ENCODE data around the gene OPN4.

- TF ChIP-seq, protein P1, sequence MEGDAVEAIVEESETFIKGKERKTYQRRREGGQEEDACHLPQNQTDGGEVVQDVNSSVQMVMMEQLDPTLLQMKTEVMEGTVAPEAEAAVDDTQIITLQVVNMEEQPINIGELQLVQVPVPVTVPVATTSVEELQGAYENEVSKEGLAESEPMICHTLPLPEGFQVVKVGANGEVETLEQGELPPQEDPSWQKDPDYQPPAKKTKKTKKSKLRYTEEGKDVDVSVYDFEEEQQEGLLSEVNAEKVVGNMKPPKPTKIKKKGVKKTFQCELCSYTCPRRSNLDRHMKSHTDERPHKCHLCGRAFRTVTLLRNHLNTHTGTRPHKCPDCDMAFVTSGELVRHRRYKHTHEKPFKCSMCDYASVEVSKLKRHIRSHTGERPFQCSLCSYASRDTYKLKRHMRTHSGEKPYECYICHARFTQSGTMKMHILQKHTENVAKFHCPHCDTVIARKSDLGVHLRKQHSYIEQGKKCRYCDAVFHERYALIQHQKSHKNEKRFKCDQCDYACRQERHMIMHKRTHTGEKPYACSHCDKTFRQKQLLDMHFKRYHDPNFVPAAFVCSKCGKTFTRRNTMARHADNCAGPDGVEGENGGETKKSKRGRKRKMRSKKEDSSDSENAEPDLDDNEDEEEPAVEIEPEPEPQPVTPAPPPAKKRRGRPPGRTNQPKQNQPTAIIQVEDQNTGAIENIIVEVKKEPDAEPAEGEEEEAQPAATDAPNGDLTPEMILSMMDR (IDR thresholded peaks at IDR 0.05; ENCODE audit: borderline replicate concordance, extremely low read depth, low read length, poor library complexity, severe bottlenecking) = no peak
- TF ChIP-seq EZH2 (IDR thresholded peaks at IDR 0.05; ENCODE audit: borderline replicate concordance, low read depth, low read length, severe bottlenecking) = no peak
These were observed 57.4 kb downstream of the OPN4 start for GRCh38 chr10:86711513-86712316.
